Fibroblast of the aortic adventitia (primary cell): ENCODE data around the gene ACCS. TPM values are rescaled to one million over a fixed set of nuclear protein-coding genes. Genes with fewer than 3 reads are reported as not detected.

ENCODE experiments used
- DNase-seq: peaks from one replicate; pipeline ENCODE4 v3.0.0-alpha.2; 2010; ENCODE audit warnings: low read depth
- H3K4me3 ChIP-seq: 2 replicates; pipeline ENCODE4 v1.5.1; 2011; ENCODE audit warnings: low read depth, mild to moderate bottlenecking, control low read depth, low read length, moderate library complexity
- total RNA-seq: library from RNA; depleted of rRNA; stranded (reverse); fragments of >200 nt; gene quantifications from 2 replicates; pipeline ENCODE4 v1.2.3, GENCODE V29; 2012; ENCODE audit warnings: low replicate concordance
- TF ChIP-seq, protein P1 (sequence below): IDR thresholded peaks from 2 replicates; pipeline ENCODE4 v1.5.1; 2011; ENCODE audit warnings: mild to moderate bottlenecking, low read length, control low read depth, inconsistent platforms; ENCODE audit not compliant: insufficient read depth

Gene ACCS
- total RNA-seq, 1 donor = 10.8 TPM

DNA sequence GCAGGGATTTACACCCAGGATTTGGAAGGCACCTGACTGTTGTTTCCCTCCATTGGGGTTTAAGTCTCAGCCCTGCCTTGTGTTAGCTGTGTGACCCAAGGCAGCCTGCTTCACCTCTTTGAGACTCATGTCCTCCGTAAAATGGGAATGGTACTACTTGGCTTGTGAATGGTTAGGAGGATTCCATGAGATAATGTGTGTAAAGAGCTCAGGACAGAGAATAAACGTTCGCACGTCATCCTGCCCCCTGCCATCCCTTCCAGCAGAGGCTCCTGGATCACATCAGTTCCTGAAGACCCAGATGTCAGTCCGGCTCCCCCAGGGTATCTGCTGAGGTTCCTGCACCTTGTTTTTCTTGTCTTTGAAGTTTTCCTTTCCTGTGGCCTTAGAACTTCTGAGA lies 35.1 kb upstream of the ACCS start:
- H3K4me3 ChIP-seq = no peak overlapping the region
- TF ChIP-seq, protein P1, sequence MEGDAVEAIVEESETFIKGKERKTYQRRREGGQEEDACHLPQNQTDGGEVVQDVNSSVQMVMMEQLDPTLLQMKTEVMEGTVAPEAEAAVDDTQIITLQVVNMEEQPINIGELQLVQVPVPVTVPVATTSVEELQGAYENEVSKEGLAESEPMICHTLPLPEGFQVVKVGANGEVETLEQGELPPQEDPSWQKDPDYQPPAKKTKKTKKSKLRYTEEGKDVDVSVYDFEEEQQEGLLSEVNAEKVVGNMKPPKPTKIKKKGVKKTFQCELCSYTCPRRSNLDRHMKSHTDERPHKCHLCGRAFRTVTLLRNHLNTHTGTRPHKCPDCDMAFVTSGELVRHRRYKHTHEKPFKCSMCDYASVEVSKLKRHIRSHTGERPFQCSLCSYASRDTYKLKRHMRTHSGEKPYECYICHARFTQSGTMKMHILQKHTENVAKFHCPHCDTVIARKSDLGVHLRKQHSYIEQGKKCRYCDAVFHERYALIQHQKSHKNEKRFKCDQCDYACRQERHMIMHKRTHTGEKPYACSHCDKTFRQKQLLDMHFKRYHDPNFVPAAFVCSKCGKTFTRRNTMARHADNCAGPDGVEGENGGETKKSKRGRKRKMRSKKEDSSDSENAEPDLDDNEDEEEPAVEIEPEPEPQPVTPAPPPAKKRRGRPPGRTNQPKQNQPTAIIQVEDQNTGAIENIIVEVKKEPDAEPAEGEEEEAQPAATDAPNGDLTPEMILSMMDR = no peak
- DNase-seq = no peak

DNA sequence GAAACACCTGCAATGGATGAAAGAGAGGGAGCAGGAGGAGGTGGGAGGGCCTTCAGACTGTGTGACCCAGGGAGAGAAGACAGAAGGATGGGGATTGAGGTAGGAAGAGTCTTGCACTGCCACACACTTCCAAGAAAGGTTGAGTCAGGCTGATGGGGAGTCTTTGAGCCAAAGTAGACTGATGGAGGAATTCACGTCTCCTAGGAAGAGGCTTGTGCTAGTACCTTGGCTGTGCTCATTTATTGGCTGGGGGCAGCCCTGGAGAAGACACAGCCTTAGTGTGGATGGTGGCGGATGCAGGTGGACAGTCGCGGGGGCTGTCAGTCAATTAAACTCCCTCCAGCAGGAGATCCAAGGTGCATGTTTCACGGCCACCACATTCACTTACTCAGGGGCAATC lies 34.5 kb upstream of the ACCS start:
- no peak overlapping the region for H3K4me3 ChIP-seq
- TF ChIP-seq, protein P1 = no peak
- no peak for DNase-seq

GRCh38 chr11:44032299-44033085 lies 33.6 kb upstream of the ACCS start:
- TF ChIP-seq, protein P1 = no peak
- H3K4me3 ChIP-seq = no peak overlapping the region
- DNase-seq = peak; percentile 80

GRCh38 chr11:44033411-44033850 lies 32.6 kb upstream of the ACCS start:
- no peak for DNase-seq
- H3K4me3 ChIP-seq = no peak overlapping the region
- TF ChIP-seq, protein P1 = no peak

DNA sequence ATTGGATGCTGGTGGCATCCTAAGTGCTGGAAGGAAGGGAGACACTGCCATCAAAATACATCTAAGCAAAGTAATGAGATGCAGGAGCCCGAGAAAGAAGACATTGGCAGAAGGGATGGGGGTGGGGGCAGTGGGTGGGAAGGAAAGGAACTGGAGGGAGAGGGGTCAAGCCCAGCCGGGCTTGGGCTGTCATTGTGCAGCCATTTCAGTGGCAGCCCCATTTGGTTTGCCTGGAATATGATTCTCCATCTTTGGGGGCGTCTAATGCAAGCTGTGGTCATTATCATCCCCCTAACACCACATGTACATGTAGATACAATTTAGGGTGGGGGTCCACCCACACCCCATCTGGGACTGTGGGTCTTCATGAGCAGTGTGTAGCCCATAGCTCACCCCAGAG lies 32.2 kb upstream of the ACCS start:
- TF ChIP-seq, protein P1 = no peak

GRCh38 chr11:44034639-44035038 lies 31.4 kb upstream of the ACCS start:
- no peak for DNase-seq
- TF ChIP-seq, protein P1 = no peak
- no peak overlapping the region for H3K4me3 ChIP-seq

More for the DNA sequence above, 32.2 kb upstream of the ACCS start:
- H3K4me3 ChIP-seq = no peak overlapping the region
- no peak for DNase-seq
